ENCODE measurements around the gene CEP104.

CEP104 gene

GRCh38 chr1:3790952-3791351 lies 66.1 kb downstream of the CEP104 start:
- DNase-seq, result no peak

DNA sequence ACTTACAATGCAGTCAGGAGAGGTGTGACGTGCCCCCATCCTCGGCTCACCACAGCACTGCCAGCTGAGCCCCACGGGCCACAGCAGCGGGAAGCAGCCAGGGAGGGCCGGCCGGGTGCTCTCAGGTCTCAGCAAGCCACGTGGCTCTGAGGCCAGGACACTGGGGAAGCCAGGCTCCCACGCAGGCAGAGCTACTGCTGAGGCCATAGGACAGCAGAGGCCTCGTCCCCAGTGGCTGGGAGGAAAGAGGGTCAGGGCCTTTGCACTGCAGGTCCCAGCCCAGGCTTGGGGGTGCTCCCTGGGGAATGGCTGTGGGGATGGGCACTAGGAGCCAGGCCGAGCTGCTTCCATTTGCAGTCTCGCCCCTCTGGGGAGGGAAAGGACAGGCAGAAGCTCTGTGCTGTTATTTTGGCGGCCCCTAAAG lies 66.5 kb downstream of the CEP104 start:
- no peak for DNase-seq

- DNase-seq, result no peak
Measured at GRCh38 chr1:3789421-3790300, 67.3 kb downstream of the CEP104 start.

DNA sequence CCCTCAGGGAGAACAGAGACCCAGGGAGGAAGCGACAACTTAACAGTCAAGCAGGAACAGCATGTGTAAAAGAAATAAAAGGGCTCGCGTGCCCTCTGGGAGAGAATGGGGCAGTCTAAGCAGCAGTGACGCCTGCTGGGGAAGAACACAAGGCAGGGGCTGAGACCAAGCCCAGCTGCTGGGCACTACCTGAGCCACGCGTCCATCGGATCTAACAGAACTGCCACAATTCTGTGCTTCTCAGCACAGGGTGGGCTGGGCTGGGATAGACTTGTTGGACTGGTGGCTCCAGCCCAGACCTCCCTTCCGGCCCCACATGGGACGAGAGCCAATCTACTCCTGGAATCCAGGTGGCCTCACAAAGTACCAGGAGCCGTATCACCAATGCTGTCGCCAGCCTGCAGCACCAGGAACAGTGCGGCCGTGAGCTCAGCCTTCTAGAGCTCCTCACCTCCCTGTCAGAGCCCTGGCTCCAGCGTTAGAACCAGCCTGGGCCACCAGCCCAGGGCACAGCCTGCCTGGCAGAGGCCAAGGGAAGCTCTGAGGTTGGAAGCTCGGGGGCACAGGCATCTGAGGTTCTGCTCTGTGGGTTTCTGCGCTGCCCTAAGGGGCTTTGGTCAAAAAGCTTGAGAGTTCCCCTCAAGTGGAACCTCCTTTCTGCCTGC lies 68.1 kb downstream of the CEP104 start:
- no peak for DNase-seq

DNA sequence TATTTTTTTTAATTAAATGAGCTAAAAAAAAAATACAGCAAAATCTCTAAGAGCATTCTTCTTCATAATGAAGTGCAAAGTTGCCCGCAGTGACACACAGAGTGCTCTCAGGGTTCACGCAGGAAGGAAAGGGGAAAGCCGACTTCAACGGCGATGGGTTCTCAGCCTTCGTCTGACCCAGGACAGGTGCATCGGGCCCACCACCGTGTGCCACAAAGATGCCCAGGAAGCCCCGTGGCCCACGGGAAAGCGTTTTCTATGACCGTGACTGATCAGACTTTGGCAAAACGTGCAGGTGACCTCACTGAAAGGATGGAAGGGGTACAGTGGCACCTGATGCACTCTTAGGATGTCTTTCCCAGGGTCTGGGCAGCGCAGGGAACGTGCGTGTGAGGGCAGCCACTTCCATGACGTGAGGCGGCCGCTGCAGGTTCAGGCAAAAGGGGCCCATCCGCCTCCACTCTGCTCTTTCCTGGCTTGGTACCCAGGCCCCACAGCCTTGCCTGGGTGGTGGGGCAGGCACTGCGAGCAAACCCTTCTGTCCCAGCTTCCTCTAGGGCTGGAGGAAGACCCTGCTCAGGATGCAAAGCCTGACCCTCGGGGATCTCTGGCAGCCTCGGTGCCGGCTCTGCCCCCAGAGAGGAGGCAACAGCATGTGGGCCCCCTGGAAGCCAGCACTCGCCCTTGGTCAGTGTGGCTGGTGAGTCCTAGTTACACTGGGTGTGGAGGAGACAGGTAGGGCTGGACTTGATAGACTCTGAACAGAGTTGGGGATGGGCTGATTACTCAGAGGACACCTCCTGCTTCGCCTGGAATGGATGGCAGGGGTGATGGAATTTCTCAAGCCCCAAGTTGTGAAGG lies 69.0 kb downstream of the CEP104 start:
- DNase-seq, result no peak

DNA sequence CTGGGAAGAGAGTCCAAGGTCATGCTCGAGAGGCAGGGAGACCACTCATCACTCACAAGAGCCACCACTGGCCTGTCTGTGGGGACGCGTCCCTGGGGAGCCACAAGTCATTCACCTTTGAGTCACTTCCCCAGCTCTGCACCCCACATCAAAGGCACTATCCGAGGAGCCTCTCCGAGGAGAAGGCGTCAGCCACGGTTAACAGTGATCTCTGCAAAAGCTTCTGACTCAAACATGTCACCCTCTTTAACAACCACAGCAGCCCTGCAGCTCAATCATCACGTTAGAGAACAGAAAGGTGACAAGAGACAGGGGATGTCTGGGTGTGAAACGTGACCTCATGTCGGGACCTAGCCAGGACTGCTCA lies 69.7 kb downstream of the CEP104 start:
- DNase-seq, result no peak

GRCh38 chr1:3786468-3787348 lies 70.3 kb downstream of the CEP104 start:
- DNase-seq, result no peak

- no peak for DNase-seq
Measured at GRCh38 chr1:3785456-3786157, 71.4 kb downstream of the CEP104 start.

GRCh38 chr1:3785045-3785444 lies 72.0 kb downstream of the CEP104 start:
- no peak for DNase-seq

DNA sequence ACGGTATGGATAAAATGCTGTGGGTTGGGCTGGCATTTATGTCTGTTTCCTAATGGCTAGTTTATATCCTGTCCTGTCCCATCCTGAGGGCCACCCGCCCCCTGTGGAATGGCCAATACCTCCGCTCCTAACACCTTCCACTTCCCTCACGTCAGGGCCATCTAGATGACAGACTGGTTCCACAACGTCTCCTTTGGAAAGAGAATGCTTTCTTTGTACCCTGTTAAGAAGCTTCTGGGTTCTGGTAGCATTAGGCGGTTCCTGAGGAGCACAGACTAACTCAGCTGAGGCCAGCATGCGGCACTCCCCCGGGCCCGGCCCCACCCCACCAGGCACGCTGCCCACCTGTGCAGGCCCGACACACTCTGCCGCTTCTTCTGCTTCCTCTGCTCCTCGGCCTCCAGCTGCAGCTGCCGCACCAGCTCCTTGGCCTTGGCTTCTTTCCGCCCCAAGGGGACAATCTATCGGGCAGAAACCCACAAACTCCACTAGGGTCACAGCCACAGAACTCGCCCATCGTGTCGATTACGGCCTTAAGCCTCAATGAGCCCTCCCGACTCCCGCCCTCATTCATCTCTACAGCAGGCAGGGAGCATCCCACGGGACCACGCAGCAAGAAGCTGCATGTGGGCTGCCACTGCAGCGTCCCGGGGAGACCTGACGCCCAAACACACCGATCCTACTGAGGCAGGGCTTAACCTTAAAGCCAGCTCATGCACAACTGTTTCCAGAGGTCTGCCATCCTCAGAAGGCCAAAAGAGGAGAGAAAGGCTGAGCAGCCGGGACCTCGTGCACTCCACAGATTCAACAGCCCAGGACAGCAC lies 73.1 kb downstream of the CEP104 start:
- no peak for DNase-seq

- DNase-seq, result no peak
Measured at GRCh38 chr1:3780901-3781300, 76.1 kb downstream of the CEP104 start.

DNA sequence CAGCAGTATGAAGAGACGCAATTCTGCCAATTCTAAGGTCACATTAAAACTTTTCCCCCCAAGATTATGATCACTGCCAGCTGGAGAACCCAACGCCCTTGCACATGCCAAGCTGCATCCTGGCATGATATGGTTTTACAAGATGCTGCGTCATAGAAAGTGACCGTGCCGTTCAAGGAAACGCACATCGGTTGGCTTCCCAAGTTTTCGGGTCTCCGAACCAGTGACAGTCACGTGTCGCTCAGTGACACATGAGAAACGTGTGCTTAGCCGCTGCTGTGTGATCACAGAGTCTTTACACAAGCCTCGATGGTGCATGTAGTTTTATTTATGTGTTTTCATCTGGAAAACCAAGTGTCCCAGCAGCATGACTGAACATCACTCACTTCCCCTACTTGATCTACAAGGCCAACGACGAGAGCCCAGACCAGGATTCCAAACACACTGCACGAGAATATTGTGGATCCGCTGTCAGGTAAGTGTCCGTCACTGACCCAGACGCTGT lies 77.0 kb downstream of the CEP104 start:
- DNase-seq, result no peak

GRCh38 chr1:3779265-3779911 lies 77.6 kb downstream of the CEP104 start:
- no peak for DNase-seq

DNA sequence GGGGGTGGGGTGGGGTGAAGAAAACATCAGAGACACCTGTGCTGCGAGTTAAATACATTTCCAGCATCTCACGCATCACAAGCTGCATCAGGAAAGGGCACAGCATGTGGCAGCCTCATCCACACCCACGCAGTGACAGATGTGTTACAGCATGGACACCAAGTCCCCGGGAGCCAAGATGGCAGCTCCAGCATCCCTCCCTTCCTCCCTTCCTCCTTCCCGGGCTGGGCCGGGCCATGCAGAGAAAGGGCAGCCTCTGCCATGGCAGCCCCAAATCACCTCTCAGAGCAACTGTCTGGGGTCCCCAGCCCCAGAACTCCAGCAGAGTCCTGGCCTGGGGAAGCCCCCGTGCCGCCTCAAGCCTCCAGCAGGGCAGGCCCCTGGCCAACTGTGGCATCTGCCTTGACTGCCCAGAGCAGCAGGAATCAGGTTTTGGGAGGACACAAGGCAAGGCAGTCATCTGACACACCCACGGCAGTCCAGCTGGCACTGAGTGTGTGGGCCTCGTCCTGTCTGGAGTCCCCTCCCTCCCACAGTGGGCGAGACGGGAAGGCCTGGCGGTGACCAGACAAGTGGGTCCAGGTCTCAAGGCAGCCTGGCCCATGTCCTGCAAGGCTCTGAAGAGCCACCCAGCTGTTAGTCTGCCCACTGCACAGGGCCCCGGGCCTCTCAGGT lies 78.3 kb downstream of the CEP104 start:
- no peak for DNase-seq

DNA sequence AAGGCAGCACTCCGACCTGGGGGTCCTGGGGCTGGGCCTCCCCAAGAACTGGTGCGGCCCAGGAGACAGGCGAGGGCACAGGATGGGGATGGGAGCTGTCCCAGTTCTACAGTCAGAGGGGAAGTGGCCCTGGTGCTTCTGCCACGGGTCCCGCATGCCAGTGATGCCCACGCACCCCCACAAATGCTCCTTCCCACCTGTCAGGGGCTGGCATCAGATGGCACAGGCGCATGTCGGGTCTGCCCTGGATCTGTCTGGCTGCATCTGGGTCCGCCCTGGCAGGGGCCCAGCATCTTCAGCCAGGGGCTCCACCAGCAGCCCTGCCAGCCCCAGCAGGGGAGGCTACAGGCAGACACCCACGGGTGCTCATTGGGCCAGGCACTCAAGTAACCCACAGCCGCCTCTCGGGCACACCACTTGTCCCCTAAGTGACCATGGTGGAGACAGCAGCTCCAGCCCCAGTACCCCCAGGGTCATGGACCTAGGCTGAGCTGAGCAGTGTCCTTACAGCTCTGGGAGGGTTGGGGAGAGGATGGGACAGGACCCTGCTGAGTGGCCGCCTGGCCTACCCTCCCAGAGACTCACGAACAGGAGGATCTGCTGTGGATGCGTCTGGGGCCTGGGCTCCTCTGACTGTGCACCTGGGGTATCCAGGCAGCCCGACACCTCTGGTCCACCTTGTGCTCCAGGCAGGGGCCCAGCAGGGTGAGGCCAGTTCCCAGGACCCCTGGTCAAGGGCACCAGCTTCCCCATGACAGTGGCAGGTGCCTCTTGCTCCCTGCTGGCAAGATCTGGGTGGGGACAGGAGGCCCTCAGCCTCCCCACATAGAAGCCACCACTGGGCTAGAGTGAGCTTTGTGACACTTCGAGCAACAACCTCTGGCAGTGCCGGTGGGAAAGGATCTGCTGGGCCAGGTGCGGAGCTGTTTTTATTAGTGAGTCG lies 79.1 kb downstream of the CEP104 start:
- peak; percentile 24 for DNase-seq

GRCh38 chr1:3777078-3777547 lies 79.9 kb downstream of the CEP104 start:
- peak; percentile 87 for DNase-seq

DNA sequence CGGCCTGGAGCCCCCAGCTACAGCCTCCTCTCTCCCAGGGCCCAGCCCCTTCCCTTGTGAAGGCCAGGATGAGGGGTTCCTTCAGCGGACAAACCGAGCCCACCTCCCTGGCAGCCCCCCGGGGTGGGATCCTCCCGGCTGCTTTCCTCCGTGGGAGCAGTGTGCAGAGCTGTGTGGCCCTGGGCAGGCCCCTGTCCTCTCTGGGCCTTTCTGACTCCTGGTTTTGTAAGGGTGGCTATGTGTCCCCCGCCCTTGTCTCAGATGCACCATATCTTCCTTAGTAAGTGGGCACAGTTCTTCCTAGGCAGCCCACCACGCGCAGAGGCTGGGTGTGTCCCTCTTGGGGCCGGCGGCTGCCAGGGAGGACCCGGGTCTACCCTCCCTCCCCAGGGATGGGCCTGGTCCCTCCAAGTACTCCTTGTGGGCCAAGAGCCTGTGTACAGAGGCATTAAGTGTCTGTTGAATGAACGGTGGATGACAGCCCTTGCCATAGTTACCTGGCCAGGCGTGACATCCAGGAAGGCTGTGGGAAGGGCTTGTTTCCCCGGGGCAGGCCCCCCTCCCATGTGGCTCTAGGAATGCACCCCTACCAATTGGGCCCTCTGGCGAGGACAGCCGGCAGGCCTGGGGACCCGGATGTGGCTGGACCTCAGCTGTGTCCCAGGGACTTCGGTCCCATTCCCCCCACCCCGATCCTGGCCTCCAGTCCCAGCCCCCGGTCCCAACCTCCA lies 80.6 kb downstream of the CEP104 start:
- DNase-seq, result peak; percentile 94

Data from DMS79 treated with DMSO at 0.1 percent for 48 hours (cell line).